DOHH2 (cell line): ENCODE measurements around the gene FUT1.

Experiments
- CTCF ChIP-seq: fragments of 200-600 bp; sonication (generic); IDR thresholded peaks from one replicate; pipeline ENCODE4 v1.5.1; 2014; ENCODE audit warnings: antibody characterized with exemption, mild to moderate bottlenecking, low read depth, low read length; ENCODE audit not compliant: poor library complexity, severe bottlenecking
- EZH2phosphoT487 ChIP-seq: fragments of 200-600 bp; sonication (generic); IDR thresholded peaks from 2 replicates; pipeline ENCODE4 v1.6.1; 2017; ENCODE audit warnings: borderline replicate concordance, mild to moderate bottlenecking, antibody characterized with exemption, low read length, moderate library complexity, mixed read lengths

DNA sequence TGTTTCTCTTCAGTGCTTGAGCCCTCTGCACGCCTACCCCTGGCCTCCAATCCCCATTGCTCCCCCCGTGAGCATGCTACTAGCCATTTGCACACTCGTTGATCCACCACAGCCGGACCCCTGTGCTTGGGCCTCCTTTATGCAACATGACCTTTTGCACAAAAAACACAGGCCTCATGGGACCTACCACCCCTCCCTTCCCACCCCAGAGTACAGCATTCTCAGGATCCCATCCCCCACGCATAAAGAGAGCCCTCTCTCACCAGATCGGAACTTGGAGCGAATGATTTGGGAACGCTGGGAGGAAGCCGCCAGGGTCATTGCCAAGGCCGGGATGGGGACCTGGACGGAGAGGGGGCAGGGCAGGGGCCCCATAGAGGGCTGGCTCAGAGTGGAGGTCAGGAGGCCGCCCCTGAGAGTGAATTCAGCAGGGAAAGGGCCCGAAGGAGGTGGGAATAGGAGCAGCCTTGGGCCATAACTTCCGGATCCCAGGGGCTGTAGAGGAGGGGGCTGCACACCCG is 33.7 kb downstream of the FUT1 start:
- TF ChIP-seq CTCF (no peak), EZH2phosphoT487 (no peak)
